ENCODE data around the gene NDST1.
"Not testable (repeated sequence)": the region's sequence is repeated elsewhere in the genome, so short reads cannot be mapped to it uniquely, and the experiment has no call there.

Gene NDST1

DNA sequence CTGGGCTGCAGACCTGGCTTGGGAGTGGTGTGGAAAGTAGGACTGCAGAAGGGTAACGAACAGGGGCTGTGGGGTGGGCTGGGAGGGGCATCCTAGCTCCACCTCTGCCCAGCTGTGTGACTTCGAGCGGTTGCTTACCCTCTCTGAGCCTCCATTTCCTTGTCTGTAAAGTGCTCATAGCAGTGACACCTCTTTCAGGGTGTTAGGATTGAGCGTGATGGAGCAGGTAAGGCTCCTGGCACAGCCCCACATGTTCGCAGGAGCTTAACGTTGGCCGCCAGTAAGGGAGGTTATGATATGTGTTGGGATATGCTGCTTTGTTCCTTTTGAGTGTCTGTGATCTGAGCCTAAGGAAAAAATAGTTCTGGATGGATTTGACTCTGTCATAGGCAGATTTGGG is 2.1 kb downstream of the NDST1 start:
- DNase-seq = no peak

DNA sequence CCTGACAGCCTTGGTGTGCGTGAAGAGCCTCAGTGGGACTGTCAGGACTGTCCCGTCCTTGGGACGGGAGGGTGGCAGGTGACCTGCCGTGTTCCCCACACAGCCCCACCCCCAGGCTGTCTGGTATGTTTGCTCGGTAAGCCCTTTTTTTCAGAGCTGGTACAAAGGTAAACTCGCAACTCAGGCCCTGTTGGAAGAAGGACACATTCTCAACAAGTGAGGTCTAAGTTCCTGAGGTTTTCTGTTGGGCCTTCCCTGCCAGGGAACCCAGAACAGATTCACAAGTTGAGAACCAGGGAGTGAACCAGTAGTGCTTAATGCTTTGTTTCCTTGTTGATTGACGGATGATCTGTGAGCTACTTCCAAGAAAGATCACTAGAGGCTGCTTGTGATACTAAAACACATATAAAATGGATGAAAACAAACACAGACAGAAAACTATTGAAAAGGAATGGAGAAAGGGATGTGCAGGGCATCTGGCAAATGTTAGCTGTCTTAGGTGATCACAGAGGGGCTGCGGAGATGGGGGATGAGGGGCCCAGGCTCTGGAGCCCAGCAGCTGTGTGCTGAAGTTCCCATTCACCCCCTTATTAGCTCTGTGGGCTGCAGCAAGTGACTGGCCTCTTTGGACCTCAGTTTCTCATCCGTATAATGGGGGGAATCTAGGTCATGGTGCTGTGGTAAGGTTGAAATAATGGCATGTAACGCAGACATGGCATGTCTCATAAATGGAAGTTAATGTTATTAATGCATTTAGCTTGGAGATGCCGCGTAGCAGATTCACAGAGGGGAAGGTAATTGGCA is 2.7 kb downstream of the NDST1 start:
- DNase-seq = no peak

DNA sequence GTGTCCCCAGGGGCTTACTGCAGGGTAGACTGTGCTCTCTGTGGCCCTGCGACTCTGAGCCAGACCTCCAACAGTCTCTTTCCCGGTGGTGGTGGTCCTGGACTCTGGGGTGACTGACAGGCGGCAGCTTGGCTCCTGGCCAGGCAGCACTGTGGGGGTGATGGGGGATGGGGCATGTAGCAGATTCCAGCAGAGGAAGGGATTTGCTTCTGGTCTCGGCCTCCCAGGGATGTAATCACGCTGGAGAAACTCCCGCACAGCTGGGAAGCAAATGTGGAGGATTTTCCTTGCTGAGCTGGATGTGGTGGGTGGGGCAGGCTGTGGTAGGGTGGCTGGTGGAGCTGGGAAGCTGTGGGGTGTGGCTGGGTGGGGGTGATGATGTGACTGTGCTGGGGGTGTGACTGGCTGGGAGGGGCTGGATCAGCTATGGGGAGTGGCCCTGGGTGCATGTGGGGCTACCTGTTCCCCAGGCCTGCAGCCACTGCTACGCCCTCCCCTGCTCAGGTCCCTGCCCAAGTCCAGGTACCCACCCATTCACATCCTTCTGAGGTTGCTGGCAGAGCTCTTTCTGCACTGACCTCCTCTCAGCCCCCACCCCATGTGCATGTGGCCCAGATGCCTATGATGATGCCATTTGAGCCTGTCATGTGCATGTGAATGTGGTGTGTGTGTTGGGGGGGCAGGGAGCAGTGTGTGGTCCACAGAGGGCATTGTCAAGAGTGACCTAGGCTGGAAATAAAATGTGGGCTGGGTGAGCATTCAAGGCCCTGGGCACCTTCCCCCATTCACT is 3.8 kb downstream of the NDST1 start:
- no peak for DNase-seq

DNA sequence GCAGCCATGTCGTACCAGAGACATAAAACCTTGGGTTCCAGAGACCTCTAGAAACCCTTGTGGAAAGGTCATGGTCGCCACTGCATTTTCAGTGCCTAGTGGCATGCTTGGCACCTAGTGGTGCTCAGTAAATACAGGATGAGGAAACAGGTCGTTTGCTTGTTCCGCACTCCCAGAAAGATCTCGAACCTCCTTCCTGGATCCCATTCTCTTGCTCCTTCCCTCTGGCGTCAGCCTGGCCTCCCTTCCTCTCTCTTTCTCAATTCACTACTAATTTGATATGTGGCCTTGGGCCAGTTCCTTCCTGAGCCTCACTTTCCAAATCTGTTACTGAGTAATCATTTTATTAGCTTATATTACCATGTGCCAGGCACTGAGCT is 4.4 kb downstream of the NDST1 start:
- DNase-seq = no peak

DNA sequence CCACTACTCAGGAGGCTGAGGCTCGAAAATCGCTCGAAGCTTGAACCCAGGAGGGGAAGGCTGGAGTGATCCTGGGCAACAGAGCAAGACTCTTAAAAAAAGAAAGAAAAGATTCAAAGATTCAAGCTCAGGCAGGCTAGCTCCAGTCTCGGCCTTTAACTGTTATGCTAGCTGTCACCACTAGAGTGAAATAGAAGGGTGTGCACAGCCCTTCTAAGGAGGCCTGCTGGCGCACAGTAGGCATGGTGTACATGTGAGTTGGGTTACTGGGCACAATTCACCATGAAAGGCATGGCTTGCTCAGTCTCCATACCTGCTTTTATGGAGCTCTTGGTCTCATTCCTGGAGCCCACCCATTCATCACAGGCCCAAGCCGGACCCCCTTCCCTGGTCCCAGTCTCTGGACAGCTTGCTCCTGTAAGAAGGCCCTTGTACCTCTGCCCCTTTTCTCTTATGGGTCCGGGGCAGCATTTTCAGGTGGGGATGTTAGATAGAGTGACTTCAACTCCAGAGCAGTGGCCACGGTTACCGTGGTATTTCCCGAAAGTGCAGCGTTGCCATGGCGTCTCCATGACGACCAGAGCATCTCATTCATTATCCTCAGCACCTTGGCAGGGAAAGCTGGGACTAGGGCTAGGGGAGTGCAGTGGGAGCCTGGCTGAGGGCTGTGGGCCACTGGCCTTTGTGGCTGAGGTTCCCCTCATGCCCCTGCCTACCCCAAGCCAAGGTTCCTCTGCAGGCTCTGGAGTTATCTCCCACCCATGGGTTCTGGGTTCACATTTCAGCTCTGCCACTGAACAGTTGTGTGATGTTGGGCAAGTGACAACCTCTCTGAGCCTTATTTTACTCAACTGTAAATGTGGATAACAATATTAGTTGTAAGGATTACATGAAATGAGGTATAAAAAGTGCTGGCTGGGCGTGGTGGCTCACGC is 5.7 kb downstream of the NDST1 start:
- DNase-seq = no peak

DNA sequence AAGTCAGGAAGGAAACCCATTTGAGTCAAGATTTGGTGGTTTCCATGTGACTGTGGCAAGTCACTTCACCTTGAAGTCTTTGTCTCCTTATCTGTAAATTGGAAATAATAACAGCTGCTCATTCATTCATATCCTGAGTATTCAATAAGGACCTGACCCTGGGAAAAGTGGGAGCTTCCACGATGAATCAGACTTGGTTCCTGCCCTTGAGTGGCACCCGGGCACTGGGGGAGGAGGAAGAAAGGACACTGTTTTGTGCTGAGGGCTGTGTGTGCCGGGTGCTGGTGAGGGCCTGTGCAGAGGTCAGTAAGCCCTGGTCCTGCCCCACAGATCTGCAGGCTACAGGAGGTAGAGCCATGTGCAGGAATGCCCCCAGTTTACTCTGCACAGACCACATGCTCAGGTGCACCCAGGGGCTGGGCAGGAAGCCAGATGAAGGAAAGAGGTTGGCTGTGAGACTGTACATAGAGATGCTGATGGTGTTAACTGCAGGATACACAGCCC is 6.8 kb downstream of the NDST1 start:
- DNase-seq = no peak

DNA sequence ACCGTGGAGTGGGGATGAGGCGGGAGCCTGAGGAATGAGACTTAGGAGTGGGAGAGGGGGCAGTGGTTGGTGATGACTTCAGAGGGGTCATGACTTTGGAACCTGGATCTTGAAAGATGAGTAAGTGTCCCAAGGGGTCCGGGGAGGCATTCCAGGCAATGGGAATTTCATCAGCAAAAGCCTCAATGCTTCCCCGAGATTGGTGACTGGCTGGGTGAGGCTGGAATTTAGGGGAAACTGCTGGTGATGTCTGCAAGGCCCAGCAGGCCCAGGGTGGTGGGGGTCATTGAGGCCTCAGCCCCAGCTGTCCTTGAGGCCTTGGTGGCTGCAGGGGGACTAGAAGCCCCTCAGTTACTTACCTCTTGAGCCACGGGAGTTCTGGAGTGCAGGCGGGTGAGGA is 7.5 kb downstream of the NDST1 start:
- no peak for DNase-seq

DNA sequence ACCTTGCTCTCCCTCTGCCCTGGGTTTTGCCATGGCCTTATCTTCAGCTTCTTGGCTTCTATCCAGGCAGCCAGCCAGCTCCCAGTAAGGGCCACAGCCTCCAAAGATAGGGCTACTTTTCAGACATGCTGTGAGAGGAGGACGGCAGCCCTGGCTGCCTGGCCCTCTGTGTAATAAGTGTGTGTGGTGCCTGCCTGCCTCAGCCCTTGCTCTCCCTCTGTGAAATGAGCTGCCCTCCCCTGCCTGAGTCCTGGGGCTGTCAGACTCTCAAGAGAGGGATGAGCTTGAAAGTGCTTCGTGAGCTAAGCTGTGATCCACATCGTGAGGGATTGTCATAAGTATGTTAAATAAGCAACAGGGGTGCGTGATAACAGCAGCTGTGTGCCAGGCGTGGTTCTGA is 8.1 kb downstream of the NDST1 start:
- no peak for DNase-seq

DNA sequence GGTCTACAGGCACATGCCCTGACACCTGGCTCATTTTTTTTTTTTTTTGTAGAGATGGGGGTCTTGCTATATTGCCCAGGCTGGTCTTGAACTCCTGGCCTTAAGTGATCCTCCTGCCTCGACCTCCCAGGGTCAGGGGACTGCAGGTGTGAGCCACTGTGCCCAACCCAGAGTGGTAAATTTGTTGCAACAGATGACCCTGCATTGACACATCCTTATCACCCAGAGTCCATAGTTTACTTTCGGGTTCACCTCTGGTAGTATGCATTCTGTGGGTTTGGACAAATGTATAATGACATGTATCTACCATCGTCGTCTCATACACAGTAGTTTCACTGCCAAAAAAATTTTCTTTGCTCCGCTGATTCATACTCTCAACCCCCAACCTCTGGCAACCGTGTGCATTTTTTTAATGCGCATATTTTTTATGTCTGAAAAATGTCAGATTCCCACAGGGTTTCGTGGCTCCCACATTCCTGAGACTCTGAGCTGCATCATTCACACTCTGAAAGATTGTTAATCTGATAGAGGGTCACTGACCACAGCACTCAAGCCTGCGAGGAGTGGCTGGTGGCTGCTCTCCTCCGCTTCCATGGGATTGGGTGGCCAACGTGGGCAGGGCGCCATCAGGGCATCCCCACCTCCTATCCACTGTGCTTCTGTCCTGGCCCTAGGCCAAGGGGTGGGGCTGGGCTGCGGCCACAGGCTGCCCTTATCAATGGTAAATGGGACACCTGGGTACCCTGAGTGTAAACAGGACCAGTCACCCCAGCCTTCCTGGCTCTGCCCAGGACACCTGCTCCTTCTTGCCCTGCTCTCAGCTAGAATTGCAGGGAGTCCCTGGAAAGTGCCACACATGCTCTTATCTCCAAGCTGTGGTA is 9.6 kb downstream of the NDST1 start:
- no peak for DNase-seq

DNA sequence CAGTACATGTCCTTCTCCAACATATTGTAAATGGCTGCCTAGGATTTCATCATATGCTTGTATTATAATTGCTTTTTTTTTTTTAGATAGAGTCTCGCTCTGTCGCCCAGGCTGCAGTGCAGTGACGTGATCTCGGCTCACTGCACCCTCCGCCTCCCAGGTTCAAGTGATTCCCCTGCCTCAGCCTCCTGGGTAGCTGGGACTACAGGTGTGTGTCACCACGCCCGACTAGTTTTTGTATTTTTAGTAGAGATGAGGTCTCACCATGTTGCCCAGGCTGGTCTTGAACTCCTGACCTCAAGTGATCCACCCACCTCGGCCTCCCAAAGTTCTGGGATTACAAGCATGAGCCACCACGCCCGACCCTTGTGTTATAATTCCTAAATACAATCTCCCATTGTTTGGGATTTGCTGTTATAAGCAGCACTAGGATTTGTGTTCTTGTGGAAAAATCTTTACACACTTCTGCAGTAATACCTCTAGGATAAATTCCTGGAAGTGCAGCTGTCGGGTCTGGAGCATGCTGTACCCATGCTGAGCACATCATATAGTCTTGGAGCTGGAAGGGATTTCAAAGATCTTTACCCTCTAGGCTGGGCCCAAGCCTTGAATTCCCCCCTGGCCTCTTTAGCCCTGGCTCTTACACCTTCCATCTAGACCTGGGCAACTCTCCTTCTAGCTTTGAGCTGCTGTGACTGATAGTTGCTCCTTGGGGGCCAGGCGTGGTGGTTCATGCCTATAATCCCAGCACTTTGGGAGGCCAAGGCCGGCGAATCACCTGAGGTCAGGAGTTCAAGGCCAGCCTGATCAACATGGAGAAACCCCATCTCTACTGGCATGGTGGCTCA is 11.0 kb downstream of the NDST1 start:
- DNase-seq = not testable (repeated sequence)

DNA sequence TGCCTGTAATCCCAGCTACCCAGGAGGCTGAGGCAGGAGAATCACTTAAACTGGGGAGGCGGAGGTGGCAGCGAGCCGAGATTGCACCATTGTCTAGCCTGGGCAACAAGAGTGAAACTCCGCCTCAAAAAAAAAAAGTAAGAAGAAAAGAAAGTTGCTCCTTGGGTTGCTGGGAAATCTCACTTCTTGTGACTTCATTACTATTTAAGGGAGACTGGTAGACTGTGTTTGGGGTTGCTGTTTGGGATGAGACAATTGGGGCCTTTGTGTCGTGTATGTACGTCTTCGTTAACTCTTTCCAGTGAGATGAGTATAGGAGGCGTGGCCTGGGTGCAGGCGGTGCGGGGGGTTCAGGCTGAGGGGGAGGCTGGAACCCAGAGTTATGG is 11.6 kb downstream of the NDST1 start:
- DNase-seq = no peak

DNA sequence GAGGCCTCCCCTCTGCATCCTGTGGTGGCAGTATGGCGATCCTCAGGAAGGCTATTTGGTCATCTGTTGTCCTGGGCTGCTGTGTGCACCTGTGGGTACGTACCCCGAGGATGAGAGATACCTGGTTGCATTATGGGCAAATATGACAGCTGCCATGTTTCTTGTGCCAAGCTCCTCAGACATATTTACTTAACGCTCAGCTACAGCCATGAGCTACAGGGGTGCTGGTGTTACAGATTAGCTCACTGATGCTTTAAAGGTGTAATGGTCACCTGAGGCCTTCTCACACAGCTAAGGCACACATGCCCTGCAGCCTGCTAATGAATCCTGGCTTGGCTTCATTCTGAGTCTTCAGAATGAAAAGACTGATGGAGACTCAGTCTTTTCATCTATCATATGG is 12.0 kb downstream of the NDST1 start:
- DNase-seq = no peak

DNA sequence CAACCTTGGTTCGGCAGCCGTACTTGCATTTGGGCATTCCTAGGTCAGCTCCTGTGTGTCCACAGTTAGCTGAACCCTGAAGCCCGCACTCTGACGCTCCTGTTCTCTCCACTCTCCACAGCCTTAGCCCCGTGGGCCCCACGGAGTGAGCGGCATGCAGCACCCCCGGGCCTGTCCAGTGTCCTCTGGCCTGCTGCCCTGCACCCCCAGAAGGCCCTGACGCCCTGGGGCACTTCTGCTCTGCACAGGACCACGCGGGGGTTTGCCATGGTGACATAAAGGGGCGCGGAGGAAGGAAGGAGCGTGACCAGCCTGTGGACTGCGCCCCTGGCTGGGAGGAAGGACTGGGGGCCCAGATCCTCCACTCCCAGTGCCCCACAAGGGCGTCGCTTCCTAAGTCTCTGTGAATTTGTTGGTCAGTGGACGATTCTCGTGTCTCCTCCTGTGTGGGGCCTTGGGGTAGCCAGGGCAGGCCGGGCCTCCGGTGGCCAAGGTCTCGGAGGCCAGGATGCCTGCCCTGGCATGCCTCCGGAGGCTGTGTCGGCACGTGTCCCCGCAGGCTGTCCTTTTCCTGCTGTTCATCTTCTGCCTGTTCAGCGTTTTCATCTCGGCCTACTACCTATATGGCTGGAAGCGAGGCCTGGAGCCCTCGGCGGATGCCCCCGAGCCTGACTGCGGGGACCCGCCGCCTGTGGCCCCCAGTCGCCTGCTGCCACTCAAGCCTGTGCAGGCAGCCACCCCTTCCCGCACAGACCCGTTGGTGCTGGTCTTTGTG is 13.0 kb downstream of the NDST1 start:
- no peak for DNase-seq

DNA sequence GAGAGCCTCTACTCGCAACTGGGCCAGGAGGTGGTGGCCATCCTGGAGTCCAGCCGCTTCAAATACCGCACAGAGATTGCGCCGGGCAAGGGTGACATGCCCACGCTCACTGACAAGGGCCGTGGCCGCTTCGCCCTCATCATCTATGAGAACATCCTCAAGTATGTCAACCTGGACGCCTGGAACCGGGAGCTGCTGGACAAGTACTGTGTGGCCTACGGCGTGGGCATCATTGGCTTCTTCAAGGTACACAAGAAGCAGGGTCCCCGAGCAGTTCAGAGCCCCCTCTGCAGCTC is 13.5 kb downstream of the NDST1 start:
- DNase-seq = no peak

DNA sequence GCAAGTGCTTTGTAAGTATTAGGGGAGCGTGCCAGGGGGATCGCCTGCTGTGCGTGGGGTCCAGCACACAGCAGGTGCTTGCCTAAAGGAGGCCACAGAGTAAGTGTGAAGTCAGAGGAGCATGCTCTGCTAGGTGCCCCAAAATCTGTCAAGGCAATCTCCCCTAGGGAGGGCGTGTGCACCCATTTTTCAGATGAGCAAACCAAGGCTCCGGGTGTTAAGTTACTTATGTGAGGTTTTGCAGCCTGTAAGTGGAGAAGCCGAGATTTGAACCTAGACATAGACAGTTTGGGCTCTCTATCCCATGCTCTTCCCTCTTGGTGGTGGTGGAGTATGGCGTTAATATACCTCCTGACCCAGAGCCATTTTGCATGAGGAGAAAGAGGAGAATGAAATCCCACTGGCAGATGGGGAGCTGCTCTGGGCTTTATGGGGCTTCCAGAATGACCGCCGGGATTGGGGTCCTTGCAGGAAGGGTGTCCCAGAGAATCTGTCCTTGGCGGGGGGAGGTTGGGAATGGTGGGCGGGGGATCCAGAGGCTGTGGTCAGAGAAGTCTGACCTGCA is 14.1 kb downstream of the NDST1 start:
- DNase-seq = no peak

DNA sequence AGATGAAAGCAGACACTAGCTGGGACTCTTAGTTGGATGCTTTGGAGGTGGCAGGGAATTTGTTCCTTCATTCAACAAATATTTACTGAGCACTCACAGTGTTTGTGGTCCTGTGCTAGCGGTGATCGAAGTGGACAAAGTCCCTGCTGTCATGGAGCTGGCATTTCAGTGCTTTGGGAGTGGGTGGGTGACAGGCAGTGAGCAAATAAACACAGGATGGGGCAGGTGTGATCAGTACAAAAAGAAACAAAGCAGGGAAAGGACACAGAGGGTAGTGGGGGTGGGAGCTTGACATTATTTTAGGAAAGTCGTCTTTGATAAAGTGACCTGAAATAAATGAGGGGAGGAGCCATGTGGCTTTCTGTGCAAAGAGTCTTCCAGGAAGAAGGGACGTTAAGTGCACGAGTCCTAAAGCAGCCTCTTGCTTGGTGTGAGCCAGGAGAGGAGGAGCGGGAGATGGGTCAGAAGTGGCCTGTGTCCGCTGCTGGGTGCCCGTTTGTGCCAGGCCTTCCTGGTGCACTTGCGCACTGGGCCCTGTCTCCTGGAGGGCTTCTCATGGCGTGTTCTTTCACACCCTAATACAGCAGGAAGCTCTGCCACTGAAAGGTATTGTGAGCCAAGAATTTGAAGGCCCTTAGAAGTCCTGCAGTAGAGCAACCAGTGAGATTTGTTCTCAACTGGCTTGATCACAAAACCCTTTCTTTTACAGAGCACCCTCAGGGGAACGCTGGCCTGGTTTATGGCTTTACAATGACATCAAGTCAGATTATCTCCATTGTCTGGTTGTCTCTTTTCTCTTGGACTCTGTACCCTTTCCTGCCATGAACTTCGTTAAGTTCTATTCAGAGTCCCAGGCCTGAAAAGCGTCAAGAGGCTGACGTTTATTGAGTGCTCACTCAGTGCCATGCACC is 14.8 kb downstream of the NDST1 start:
- DNase-seq = no peak

DNA sequence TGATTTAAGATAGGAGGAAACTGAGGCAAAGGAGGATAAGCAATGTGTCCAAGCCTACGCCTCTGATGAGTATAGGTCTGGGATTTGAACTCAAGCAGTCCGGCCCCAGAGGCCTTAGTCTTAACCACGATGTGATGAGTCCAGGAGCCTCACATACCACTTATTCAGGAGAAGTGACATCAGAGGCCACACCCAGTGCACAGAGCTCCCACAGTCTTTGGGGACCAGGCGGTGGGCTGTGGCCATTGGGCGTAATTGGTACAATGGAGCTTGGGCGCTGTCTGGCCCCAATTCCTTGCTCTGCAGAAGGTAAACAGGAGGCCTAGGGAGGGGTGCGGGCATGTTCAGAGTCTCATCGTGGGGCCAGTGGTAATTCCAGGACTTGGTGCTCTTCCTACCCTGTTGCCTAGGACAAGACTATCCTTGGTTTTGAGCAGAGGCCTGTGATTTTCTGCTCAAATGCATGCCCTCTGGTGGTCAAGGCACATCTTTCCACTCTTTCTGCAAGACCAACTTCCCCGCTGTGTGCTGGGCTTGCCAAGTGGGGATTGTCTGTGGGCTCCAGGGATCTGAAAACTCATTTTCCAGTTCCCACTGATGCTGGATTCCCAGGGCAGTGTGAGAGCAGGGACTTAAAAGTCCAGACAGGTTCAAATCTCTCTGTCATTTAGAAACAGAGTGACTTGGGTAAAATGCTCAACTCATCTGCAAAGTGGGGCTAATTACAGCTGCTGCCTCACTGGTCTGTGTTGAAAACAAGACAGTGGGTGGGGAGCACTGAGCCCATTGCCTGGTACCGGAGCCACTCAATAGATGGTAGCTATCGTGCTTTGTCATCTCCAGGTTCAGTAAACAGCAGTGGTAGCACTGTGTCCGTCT is 15.8 kb downstream of the NDST1 start:
- peak; percentile 32 for DNase-seq

DNA sequence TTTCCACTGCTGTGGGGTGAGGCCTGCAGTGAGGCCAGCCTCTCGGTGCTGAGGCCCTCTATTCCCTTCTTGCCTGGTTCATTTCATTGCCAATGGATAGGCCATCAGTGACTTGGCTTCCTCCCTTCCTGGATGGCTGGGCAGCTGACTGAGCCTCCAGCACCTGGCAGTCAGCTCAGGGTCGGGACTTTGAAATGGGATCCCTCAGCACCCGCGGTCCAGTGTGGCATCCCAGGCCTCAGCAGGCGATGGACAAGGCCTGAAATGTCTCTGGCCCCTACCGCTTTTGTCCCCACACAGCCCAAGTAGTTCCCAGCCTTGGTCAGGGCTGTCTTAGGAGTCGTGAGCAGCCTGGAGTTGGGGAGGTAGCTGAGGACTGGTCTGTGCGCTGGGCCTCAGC is 17.2 kb downstream of the NDST1 start:
- no peak for DNase-seq

All from CD4-positive, alpha-beta T cell treated with Interleukin-15 for 1 hour (primary cell).